ENCODE measurements around the gene OR10S1. TPM values are rescaled to one million over a fixed set of nuclear protein-coding genes. Genes with fewer than 3 reads are reported as not detected.

The OR10S1 gene
- total RNA-seq, 4 donors from 2014 or later: not detected

DNA sequence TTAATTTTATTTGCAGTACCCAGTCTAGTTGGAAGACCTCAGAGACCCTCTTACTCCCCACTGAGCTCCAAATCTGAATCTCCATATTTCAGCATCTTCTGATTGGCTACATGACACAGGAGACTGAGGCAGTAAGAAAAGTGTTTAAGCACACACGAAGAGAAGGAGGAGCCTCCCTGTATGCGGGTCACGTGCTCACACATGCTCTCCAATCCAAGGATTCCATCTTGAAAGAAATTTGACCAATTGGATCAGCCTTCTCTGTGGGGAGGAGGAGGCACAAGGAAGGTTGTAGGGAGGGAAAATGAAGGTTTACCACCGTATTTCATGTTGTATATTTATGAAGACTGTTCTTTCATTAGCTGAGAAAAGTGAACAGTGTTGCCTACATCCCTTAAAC is 35.2 kb downstream of the OR10S1 start:
- WGBS: 89% methylated on average over 4 of the region's 4 CpGs
- Histone ChIP-seq H3K9me3 (no peaks in the 10 kb centered on the region), H3K27me3 (no peaks in the 10 kb centered on the region), H3K27ac (no peak overlapping the region), H3K36me3 (no peaks in the 10 kb centered on the region), H3K4me3 (no peak overlapping the region), H3K4me1 (no peaks in the 10 kb centered on the region)
- DNase-seq (ENCODE audit: low spot score in 2 of 2): no peak
- no peak for TF ChIP-seq POLR2A (IDR thresholded peaks at IDR 0.05)
- no peak for TF ChIP-seq EP300 (IDR thresholded peaks at IDR 0.05)
- TF ChIP-seq, protein P1, sequence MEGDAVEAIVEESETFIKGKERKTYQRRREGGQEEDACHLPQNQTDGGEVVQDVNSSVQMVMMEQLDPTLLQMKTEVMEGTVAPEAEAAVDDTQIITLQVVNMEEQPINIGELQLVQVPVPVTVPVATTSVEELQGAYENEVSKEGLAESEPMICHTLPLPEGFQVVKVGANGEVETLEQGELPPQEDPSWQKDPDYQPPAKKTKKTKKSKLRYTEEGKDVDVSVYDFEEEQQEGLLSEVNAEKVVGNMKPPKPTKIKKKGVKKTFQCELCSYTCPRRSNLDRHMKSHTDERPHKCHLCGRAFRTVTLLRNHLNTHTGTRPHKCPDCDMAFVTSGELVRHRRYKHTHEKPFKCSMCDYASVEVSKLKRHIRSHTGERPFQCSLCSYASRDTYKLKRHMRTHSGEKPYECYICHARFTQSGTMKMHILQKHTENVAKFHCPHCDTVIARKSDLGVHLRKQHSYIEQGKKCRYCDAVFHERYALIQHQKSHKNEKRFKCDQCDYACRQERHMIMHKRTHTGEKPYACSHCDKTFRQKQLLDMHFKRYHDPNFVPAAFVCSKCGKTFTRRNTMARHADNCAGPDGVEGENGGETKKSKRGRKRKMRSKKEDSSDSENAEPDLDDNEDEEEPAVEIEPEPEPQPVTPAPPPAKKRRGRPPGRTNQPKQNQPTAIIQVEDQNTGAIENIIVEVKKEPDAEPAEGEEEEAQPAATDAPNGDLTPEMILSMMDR (IDR thresholded peaks at IDR 0.05): no peak
- TF ChIP-seq POLR2AphosphoS5 (IDR thresholded peaks at IDR 0.05): no peak

DNA sequence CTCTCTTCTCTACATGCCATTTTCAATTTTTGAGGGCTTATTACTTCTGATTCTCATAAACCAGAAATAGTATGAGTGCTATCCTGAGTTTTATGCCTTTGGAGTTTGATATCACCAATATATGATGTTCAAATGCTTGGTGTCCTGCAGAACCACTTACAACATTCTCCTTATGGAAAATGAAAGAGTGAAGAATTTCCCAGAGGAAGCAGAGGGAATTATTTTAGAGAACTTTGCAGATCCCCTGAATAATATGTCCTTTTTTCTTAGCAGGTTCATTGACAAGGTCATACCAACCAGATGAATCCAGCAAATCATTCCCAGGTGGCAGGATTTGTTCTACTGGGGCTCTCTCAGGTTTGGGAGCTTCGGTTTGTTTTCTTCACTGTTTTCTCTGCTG is 38.3 kb downstream of the OR10S1 start, which contains the start of gene OR4D5:
TSS of gene OR4D5 (plus strand) at position 301 of the 400 bp plus-strand sequence. CDS start at position 301, 0 bp downstream.
- Histone ChIP-seq H3K4me3 (no peak within 1 kb of the TSS), H3K4me1 (no peaks in the 10 kb centered on the region), H3K9me3 (no peaks in the 10 kb centered on the region), H3K36me3 (no peaks in the 10 kb centered on the region), H3K27me3 (no peaks in the 10 kb centered on the region), H3K27ac (no peak within 1 kb of the TSS)
- WGBS: 63% methylated on average over 1 of the region's 1 CpG
- no peak for TF ChIP-seq POLR2AphosphoS5 (IDR thresholded peaks at IDR 0.05)
- no peak for TF ChIP-seq POLR2A (IDR thresholded peaks at IDR 0.05)
- TF ChIP-seq, protein P1 (IDR thresholded peaks at IDR 0.05): no peak
- no peak for TF ChIP-seq EP300 (IDR thresholded peaks at IDR 0.05)
- DNase-seq (ENCODE audit: low spot score in 2 of 2): no peak

Other genes with a start within 250 kb of the OR10S1 start
- gene ZNF202, start 236.1 kb downstream of the OR10S1 start, total RNA-seq: 1 to 10 TPM; 6.8 to 9.2 (median 8.3) TPM
- gene OR6X1, start 223.3 kb downstream of the OR10S1 start, total RNA-seq: not detected
- not detected for gene OR6M1, start 171.4 kb downstream of the OR10S1 start, total RNA-seq
- not detected for gene TMEM225, start 92.1 kb downstream of the OR10S1 start, total RNA-seq
- gene OR8D4, start 75.6 kb downstream of the OR10S1 start, total RNA-seq: not detected
- not detected for gene OR4D5, start 38.2 kb downstream of the OR10S1 start, total RNA-seq
- gene OR6T1, start 33.9 kb downstream of the OR10S1 start, total RNA-seq: not detected
- gene OR10G6, start 17.4 kb upstream of the OR10S1 start, total RNA-seq: not detected
- gene OR10G4, start 35.2 kb upstream of the OR10S1 start, total RNA-seq: not detected
- gene OR10G9, start 45.2 kb upstream of the OR10S1 start, total RNA-seq: not detected
- gene OR10G8, start 49.0 kb upstream of the OR10S1 start, total RNA-seq: not detected
- gene OR10G7, start 63.5 kb upstream of the OR10S1 start, total RNA-seq: not detected
- 10 to 100 TPM; 22.9 to 27.6 (median 26.4) TPM for gene VWA5A, start 137.7 kb upstream of the OR10S1 start, total RNA-seq
- gene OR10D3, start 205.6 kb upstream of the OR10S1 start, total RNA-seq: not detected